Fibroblast of the conjunctiva (primary cell): ENCODE measurements around the gene HDAC5.
"Not testable (repeated sequence)": the region's sequence is repeated elsewhere in the genome, so short reads cannot be mapped to it uniquely, and the experiment has no call there.

Experiments
- DNase-seq: peaks from one replicate; pipeline ENCODE4 v3.0.0-alpha.2; 2010; ENCODE audit warnings: low read depth

Gene HDAC5

DNA sequence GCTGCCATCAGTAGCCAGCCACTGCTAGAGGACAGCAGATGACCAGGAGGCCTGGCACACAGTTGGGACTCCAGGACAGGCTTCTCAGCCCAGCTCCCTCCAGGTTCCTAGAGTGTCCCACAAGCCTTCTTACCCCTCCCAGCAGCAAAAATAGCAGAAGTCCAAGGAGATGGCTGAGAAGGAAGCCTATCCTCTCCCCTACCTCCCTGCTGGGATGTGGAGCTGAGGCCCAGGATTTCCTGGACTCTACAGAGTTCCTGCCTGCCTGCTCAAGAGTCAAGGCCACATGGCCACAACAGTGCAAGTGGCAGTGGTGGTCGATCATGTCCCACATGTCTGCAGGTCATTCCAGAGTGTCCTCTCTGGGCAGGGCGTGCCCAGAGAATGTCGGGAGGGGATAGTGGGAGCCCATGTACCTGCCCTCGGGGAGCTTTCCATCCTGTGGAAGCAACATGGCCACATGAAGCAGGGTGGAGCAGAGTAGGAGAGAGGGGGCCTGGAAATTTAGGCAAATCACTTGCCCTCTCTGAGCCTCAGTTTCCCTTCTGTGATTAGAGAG, 10.6 kb upstream of the HDAC5 start:
- no peak for DNase-seq

- no peak for DNase-seq
Observed at GRCh38 chr17:44132275-44132821, 8.9 kb upstream of the HDAC5 start.

DNA sequence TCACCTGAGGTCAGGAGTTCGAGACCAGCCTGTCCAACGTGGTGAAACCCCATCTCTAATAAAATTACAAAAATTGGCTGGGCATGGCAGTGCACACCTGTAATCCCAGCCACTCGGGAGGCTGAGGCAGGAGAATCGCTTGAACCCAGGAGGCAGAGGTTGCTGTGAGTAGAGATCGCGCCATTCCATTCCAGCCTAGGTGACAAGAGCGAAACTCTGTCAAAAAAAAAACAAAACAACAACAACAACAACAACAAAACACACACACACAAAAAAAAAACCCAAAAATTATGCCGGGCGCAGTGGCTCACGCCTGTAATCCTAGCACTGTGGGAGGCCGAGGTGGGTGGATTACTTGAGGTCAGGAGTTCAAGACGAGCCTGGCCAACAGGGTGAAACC, 7.9 kb upstream of the HDAC5 start:
- DNase-seq = not testable (repeated sequence)

GRCh38 chr17:44130693-44131349, 7.4 kb upstream of the HDAC5 start:
- DNase-seq = no peak

DNA sequence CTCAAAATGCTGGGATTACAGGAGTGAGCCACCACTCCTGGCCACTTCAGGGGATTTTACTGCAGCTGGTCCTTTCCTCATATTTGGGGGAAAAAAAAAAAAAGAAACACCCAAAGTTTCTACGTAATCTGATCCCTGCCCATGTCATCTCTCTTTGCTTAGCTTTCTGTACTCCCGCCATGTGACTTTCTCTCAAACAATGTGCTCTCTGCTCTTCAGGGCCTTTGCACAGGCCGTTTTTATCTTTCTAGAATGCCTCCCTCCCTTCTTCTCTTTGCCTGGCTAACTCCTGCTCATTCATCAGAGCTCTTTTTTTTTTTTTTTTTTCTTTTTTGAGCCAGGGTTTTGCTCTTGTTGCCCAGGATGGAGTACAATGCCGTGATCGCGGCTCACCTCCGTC, 4.9 kb upstream of the HDAC5 start:
- no peak for DNase-seq

DNA sequence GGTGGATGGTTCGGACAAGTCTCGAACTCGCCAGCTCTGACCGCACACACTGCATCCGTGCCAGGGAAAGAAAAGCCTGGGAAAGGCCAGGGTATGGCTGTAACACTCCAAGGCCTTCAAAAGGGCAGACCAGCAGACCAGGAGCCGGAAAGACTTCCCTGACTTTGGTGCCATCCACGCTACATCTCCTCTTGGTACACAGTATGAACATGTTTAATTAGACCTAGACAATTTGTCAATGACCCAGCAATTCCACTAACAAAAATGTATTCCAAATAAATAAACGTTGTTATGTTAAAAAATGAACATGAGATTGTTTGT, 637 bp upstream of the HDAC5 start:
- DNase-seq = no peak

DNA sequence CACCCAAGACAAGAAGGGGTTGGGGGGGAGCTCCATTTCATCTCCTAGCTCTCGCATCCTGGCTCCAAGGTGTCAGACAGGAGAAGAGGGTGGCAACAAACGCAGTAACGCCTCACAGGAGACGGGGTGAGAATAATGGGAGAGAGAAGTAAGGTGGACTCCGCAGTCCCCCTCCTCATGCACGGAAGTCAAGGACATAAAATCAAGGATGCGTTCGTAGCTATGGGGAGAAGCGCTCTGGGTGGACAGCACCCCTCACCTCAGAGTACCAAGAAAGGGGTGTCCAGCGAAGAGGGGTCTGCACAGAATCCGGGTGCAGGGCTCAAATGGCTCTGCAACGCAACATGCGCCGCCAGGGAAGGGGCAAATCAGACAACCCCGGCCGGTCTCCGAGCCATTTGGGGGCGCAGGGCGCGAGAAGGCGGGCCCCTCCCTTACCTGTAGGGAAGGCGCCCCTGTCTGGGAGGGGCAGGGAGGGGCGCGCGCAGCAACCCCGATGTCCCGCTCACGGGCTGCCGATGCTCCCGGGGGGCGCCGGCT, 555 bp downstream of the HDAC5 start:
- no peak for DNase-seq

DNA sequence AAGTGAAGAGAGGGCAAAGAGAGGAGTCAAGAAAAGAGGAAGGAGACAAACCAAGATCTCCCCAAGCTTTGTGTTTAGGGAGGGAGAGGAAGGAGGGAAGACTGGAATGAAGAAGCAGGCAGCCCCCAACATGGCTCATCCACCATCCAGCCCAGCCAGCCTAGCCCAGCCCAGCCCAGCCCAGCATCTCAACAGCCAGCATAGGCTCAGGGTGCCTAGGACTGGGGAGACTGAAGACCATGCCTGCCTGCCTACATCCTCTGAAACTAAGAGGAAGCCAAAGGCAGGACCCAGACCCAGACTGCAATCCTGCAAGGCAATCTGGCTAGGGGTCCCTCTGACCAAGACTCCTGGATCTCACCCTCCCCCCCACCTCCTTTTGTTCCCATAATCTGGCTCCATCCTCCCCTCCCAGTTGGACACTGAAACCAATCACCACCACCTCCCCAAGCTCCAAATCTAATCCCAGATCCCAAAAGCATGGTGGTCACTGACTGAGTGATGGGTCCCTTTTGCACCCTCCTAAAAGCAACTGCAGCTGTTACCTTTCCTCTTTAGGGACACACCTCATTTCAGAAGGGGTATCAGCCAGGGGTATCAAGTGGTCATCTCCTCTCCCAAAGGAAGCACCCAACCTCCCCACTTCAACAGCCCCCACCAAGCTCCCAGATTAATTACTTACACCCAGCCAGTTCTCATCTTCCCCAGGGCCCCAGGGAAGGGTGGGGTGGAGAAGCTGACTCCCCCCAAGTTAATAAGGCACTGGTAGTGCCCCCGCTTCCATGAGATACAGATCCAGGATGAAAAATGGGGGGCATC, 1.2 kb downstream of the HDAC5 start:
- no peak for DNase-seq

- no peak for DNase-seq
Observed at GRCh38 chr17:44120851-44121605, 2.4 kb downstream of the HDAC5 start.

GRCh38 chr17:44120281-44120680, 3.2 kb downstream of the HDAC5 start:
- DNase-seq = not testable (repeated sequence)

- no peak for DNase-seq
Observed at GRCh38 chr17:44119798-44120197, 3.6 kb downstream of the HDAC5 start.

- no peak for DNase-seq
Observed at GRCh38 chr17:44119062-44119461, 4.4 kb downstream of the HDAC5 start.

DNA sequence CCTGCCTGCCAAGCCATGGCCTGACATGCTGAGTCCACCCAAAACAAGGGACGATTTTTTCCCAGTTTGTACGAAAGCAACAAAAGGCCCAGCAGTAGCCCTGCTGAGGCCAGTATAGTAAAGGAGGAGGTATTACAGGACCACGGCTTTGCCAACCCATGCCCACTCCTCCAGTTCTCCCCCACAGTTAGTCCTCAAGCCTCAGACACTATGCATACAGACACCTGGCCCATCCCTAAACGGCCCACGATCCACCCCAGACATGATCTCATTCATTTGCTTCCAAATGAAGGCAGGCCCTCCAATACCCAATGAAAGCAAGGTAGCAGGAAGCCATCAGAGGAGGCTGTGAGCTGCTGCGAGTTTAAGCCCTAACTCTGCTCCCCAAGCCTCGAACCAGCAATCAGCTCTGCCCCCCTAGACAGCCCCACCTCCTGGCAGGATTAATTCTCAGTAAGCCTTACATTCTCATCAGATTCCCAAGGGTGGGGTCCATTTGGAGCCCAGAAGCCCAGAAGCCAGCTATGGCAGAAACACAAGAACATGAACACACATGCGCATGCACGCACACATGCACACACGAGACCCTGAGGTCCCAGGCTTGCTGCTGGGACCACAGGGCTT, 4.9 kb downstream of the HDAC5 start:
- DNase-seq = no peak

- DNase-seq = no peak
Observed at GRCh38 chr17:44117351-44117750, 6.1 kb downstream of the HDAC5 start.

DNA sequence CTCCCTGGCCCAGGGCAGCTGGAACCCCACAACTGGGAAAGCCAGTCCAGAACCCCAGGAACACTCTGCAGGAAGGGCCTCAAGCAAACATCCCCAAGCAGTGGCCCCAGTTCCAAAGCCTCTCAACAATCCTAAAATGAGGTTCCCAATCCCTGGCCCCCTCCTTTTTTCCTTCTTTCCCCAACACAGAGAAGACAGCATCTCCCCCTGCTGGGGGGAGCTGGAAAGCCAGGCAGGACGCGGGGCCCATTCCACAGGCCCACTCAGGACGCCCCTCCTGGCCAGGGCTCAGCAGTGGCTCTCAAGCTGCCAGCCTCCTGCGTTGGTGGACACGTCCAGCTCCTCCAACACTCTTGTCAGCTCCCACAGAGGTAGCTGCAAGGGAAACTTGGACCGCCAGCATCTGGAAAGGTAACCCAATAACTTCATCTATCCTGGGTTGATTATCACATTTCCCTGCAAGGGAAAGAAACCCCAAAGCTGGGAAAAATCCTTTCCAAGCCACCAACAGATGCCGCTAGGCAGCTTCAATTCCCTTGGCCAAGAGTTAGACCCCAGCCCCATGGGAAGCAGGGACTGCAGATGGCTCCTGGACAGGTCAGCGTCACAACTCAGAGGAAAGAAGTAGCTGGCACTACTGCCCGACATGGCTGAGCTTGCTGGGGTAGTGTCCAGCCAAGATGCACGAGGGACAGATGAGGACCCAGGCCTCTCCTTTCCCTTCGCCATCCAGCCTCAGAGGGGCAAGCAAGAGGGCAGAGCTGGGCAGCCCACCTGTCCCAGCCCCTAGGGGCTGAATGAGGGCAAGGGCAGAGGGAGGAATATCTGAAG, 7.6 kb downstream of the HDAC5 start:
- DNase-seq = no peak

GRCh38 chr17:44113868-44114840, 9.3 kb downstream of the HDAC5 start:
- no peak for DNase-seq

GRCh38 chr17:44113382-44113781, 10.1 kb downstream of the HDAC5 start:
- DNase-seq = no peak

GRCh38 chr17:44112284-44113280, 10.9 kb downstream of the HDAC5 start:
- no peak for DNase-seq
